Measurements from ENCODE around the gene WBP1L.

The WBP1L gene

DNA sequence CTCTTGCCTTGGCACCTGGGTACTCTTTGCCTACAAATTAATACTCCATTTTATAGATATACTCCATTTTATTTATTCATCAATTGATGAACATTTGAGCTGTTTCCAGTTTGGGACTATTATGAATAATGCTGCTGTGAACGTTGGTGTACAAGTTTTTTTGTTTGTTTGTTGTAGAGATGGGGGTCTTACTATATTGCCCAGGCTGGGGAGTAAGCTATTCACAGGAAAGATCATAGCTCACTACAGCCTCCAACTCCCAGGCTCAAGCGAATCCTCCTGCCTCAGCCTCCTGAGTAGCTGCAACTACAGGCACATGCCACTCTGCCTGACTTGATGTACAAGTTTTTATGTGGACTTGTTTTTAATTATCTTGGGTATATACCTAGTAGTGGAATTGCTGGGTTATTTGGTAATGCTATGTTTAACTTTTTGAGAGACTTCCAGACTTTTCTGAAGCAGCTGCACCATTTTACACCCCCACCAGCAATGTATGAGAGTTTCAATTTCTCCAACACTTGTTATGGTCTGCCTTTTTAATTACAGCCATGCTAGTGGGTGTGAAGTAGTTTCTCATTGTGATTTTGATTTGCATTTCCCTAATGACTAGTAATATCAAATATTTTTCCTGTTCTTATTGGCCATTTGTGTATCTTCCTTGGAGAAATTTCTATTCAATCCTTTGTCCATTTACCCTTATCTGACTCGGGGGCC, 15.9 kb downstream of the WBP1L start:
- DNase-seq (ENCODE audit: low read depth in 2 of 2): no peak

- DNase-seq (ENCODE audit: low read depth in 2 of 2): no peak
Observed at GRCh38 chr10:102761981-102762380, 18.2 kb downstream of the WBP1L start.

GRCh38 chr10:102762401-102763015, 18.8 kb downstream of the WBP1L start:
- DNase-seq (ENCODE audit: low read depth in 2 of 2): no peak

GRCh38 chr10:102763037-102763607, 19.4 kb downstream of the WBP1L start:
- DNase-seq (ENCODE audit: low read depth in 2 of 2): no peak

- DNase-seq (ENCODE audit: low read depth in 2 of 2): no peak
Observed at GRCh38 chr10:102764470-102765161, 20.9 kb downstream of the WBP1L start.

DNA sequence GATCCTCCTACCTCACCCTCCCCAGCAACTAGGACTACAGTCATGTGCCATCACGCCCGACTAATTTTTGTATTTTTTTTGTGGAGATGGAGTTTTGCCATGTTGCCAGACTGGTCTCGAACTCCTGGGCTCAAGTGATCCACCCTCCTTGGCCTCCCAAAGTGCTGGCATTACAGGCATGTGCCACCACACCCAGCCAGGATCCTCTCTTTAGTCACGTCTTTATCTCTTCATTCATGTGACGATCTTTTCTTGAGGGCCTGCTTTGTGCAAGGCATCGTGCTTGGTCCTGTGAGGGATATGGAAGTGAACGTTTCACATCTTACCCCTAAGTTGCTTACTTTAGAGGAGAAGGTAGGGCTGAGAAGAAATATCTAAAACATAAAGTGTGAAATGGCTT, 21.6 kb downstream of the WBP1L start:
- no peak for DNase-seq (ENCODE audit: low read depth in 2 of 2)

DNA sequence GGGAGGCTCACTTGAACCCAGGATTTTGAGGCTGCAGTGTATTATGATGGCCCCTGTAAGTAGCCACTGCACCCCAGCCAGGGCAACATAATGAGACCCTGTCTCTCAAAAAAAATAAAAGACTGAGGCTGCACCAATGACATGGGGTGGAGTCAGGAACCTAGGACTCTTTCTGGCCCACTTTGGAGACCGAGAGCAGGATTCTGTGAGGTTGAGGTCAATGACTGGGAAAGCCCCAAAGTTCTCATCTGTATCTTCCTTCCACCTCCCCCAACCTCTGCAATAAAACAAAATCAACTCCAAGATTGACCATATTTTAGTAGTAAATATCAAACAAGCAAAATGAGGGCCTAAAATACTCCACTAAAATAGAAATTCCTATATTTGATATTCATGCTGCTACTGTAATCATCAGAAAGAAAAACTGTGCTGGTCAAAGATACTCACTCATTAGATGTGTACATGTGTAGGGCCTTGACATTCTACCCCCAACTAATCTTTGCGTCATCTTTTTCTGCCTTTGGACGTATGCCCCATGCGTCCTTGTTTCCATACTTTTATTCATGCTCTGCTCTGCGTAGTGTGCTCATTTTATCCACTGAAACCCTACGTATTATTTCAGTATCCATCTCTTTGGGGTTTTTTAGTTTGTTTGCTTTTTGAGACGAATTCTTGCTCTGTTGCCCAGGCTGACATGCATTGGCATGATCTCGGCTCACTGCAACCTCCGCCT, 23.8 kb downstream of the WBP1L start:
- no peak for DNase-seq (ENCODE audit: low read depth in 2 of 2)

DNA sequence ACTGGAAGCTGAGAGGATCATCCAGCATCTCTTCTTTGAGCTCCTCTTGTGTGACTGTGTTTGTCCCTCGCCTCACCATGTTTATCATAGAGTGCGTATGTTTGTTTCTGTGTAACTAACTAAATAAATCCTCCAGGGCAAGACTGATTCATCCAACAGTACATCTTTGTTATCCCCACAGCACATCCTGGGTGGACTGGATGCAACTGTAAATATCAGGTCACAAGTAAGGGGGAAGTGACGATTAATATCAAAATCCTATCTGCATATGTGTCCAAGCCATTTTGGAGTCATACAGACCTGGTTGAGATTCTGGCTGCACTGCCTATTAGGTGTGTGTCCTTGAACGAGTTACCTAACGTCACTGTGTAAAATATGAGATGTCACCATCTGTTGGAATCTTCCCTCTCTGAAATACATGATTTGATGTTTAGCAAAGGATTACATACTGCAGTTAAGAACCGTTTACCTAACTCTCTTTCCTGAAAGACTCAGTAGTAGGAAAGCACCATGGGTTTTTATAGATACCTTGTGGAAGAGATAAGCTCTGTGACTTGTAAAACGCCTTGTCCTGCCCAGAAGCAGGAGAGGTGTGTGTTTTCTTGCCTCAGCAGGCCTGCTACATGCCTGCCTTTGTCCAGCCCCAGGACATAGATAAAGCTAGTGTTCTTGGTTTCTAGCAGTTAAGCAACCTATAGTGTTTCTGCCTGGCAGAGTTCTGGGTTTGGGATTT, 25.8 kb downstream of the WBP1L start:
- no peak for DNase-seq (ENCODE audit: low read depth in 2 of 2)

DNA sequence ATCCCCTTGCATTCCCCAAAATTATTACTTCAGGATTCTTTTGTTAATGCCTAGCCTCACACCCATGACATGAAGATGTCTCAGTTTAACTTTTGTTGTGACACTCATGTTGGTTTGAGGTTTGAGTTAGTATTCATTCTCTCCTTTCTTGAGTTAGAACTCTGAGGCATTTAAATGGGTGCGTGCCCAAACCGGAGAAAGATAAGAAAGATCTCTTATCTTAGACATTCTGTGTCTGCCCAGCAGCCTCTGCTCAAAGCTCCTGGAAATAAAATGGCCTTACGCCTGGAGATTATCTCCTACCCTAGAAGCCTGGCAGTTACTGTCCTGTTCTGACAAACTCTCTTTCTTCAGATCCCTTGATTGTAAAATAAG, 26.3 kb downstream of the WBP1L start:
- DNase-seq (ENCODE audit: low read depth in 2 of 2): no peak

DNA sequence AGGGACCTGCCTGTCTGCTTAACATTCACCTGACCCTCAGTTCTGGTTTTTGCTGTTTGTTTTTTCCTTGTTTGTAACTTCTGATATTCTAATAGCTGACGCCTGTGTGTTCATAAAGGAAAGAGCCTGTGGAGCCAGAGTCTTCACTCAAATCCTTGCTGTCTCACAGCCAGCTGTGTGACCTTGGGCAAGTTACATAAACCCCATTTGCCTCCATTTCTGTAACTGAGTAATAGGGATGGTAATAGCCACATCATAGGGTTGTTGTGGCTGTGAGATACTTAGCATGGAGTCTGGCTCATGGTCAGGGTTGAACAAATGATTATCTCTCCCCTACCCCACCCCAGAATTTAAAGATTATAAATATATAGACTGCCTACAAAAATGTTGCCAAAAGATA, 27.0 kb downstream of the WBP1L start:
- DNase-seq (ENCODE audit: low read depth in 2 of 2): no peak

DNA sequence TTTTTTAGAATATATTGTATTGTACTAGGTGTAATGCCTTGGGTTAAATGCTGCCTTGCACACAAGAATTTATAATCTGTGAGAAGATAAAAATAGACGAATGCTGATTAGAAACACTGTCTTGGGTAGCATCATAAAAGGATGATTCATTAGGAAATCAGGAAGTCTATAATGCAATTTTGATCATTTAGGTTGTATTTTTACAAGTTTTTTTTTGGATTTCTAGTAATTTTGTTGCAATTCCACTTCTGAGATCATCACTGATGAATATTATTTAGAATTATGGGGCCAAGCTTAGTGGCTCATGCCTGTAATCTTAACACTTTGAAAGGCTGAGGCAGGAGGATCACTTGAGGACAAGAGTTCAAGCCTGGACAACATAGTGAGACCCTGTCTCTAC, 29.6 kb downstream of the WBP1L start:
- no peak for DNase-seq (ENCODE audit: low read depth in 2 of 2)

DNA sequence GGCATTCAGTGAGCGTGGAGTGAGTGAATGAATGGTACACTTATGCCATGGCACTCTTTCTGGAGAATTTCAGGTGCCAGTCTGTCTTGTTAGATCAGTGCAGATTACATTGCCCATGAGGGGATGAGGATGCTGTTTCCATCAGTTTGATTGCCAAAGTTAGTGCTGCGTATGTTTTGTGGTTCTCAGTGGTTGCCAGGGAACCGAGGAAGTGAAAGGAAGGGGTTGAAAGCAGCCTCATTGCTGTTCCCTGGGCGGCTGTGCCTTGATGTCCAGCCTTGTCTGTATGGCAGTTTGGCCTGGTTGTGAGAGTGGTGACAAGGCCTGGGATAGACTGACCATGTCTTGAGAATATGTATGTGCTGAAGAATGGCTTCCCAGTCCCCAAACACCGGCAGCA, 30.2 kb downstream of the WBP1L start:
- no peak for DNase-seq (ENCODE audit: low read depth in 2 of 2)

- DNase-seq (ENCODE audit: low read depth in 2 of 2): no peak
Observed at GRCh38 chr10:102775201-102775934, 31.6 kb downstream of the WBP1L start.

DNA sequence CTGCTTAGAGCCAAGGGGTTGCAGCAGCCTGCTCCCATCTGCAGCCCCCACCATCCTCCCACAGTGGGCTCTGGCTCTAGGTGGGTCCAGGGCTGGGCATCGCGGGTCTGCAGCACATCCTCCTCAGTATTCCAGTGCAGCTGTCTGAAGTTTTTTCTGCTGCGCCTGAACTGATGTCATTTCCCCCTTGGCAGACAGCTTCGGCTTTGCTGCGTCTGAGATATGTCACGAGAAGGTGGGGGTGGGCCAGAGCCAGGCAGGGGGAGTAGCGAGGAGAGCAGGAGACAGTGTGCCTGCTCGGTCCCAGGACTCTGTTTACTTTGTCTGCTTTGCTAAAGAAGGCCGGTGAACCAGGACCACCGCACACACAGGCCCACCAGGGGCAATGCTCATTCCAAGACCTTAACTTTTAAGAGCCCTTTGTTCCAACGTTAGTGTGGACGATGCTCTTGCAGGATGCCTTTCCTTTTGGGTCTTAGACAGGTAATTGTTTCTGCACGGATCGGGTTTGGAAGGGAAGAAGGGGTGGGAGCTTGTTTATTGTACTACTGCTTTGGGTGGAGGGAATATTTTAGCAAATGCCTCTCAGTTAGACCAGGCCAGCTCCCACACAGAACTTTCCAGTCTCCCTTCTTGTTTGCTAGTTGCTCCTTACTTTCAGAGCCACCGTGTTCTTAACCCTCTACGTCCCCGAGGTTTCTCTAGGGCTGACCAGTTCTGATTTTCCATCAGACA, 32.4 kb downstream of the WBP1L start:
- DNase-seq (ENCODE audit: low read depth in 2 of 2): no peak

- DNase-seq (ENCODE audit: low read depth in 2 of 2): no peak
Observed at GRCh38 chr10:102776779-102777456, 33.2 kb downstream of the WBP1L start.

DNA sequence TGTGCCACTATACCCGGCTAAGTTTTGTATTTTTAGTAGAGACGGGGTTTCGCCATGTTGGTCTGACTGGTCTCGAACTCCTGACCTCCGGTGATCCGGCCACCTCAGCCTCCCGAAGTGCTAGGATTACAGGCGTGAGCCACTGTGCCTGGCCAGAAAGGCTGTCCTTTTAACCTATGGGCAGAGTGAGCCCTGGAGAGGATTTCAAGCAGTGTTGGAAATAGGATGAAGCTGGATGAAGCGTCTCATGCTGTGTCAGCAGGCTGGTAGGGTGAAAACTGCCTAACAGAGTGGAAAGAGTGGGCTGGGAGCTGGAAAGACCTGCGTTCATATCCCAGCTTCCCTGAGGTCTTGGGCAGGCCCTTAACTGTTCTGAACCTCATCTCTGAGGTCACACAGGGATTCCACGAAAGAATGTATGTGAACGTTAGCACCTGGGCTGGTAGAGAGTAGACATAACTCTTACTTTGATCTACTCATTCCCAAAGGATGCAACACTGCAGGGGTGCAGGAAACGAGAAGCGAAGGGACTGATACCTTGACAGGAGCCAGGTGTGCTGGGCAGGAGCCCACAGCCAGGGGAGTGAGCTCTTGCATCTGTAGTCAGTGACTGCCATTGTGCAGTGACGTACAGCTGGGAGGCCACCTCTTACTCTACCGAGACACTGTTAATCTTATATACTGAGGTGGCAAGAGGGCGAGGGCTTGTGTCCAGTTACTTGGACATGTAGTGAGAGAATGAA, 34.1 kb downstream of the WBP1L start:
- DNase-seq (ENCODE audit: low read depth in 2 of 2): no peak

GRCh38 chr10:102778781-102779180, 35.0 kb downstream of the WBP1L start:
- no peak for DNase-seq (ENCODE audit: low read depth in 2 of 2)

GRCh38 chr10:102779680-102780526, 36.2 kb downstream of the WBP1L start:
- DNase-seq (ENCODE audit: low read depth in 2 of 2): no peak

Data from stimulated activated CD8-positive, alpha-beta memory T cell treated with anti-CD3 and anti-CD28 coated beads, Interleukin-2, amount 100 ng/mL, for 48 hours (primary cell).